IMR-90 (cell line): ENCODE data around the gene FARP1. TPM values are rescaled to one million over a fixed set of nuclear protein-coding genes. Genes with fewer than 3 reads are reported as not detected.

Source experiments
- ATAC-seq: fragments of 200-7000 bp; cut with Tn5 transposase; 2 replicates; pipeline ENCODE4 v1.9.1; 2020; ENCODE audit warnings: low read depth, mild to moderate bottlenecking, moderate library complexity
- BruUV-seq: library from RNA; stranded (reverse); fragments of 400-500 nt; replicated peaks from 2 replicates; lab custom pipeline; 2021; lab: Mats Ljungman, UMichigan
- CTCF ChIA-PET: fragments of 300-600 bp; formaldehyde crosslinking; extraction: SDS; loops from one replicate; lab custom pipeline; 2021; ENCODE audit warnings: antibody characterized with exemption; lab: Yijun Ruan, JAX
- POLR2A ChIA-PET: fragments of 300-600 bp; sonication (Branson Sonifier 250); formaldehyde crosslinking; loops from one replicate; lab custom pipeline; 2022; ENCODE audit warnings: antibody characterized with exemption; ENCODE audit not compliant: unreplicated experiment; lab: Charles Lee
- DNase-seq: peaks from one replicate; pipeline ENCODE4 v3.0.0; 2013
- H2AFZ ChIP-seq: replicated peaks from 2 replicates; pipeline ENCODE3; 2013; ENCODE audit warnings: low read length, mild to moderate bottlenecking; ENCODE audit not compliant: poor library complexity
- H2AK5ac ChIP-seq: 2 replicates; pipeline ENCODE4 v1.6.1; 2013; ENCODE audit warnings: low read depth, low read length, inconsistent platforms
- H2AK9ac ChIP-seq: replicated peaks from 2 replicates; pipeline ENCODE3; 2013; ENCODE audit warnings: mild to moderate bottlenecking, low read depth, low read length, moderate library complexity; ENCODE audit not compliant: poor library complexity
- H2BK120ac ChIP-seq: 2 replicates; pipeline ENCODE4 v1.6.1; 2013; ENCODE audit warnings: low read depth, low read length, inconsistent platforms
- H2BK15ac ChIP-seq: 3 replicates; pipeline ENCODE4 v1.6.1; 2013; ENCODE audit warnings: low read depth, low read length, inconsistent platforms
- H2BK20ac ChIP-seq: 2 replicates; pipeline ENCODE4 v1.6.1; 2013; ENCODE audit warnings: low read depth, mild to moderate bottlenecking, inconsistent platforms, low read length, moderate library complexity
- H2BK5ac ChIP-seq: 2 replicates; pipeline ENCODE4 v1.6.1; 2013; ENCODE audit warnings: mild to moderate bottlenecking, low read depth, low read length, inconsistent platforms; ENCODE audit not compliant: poor library complexity, severe bottlenecking
- H3K14ac ChIP-seq: replicated peaks from 2 replicates; pipeline ENCODE4 v1.6.1; 2013; ENCODE audit warnings: low read depth, low read length, inconsistent platforms
- H3K18ac ChIP-seq: 2 replicates; pipeline ENCODE4 v1.6.1; 2013; ENCODE audit warnings: low read depth, low read length, control low read depth
- H3K23ac ChIP-seq: 2 replicates; pipeline ENCODE4 v1.6.1; 2013; ENCODE audit warnings: low read depth, low read length, inconsistent platforms
- H3K27ac ChIP-seq: 2 replicates; pipeline ENCODE4 v1.5.1; 2013; ENCODE audit warnings: mild to moderate bottlenecking, control low read depth, low read length; ENCODE audit not compliant: insufficient read depth
- H3K27me3 ChIP-seq: 2 replicates; pipeline ENCODE4 v1.6.1; 2013; ENCODE audit warnings: low read length; ENCODE audit not compliant: control insufficient read depth, insufficient read depth
- H3K36me3 ChIP-seq: 2 replicates; pipeline ENCODE4 v1.6.1; 2013; ENCODE audit warnings: low read length, mixed read lengths; ENCODE audit not compliant: control insufficient read depth, insufficient read depth
- H3K4ac ChIP-seq: 2 replicates; pipeline ENCODE4 v1.6.1; 2013; ENCODE audit warnings: low read depth, low read length, inconsistent platforms
- H3K4me1 ChIP-seq: 2 replicates; pipeline ENCODE4 v1.6.1; 2013; ENCODE audit warnings: low read length, mixed read lengths; ENCODE audit not compliant: control insufficient read depth, insufficient read depth
- H3K4me2 ChIP-seq: 2 replicates; pipeline ENCODE4 v1.6.1; 2013; ENCODE audit warnings: low read depth, mild to moderate bottlenecking, control low read depth, low read length, moderate library complexity
- H3K4me3 ChIP-seq: 2 replicates; pipeline ENCODE4 v1.5.1; 2013; ENCODE audit warnings: low read depth, mild to moderate bottlenecking, control low read depth, low read length, moderate library complexity; ENCODE audit not compliant: insufficient read depth
- H3K56ac ChIP-seq: 2 replicates; pipeline ENCODE4 v1.6.1; 2013; ENCODE audit warnings: low read length, inconsistent platforms; ENCODE audit not compliant: insufficient read depth; ENCODE audit errors: extremely low read depth
- H3K79me1 ChIP-seq, 2 experiments: 2 replicates each; pipeline ENCODE4 v1.6.1; 2013; ENCODE audit warnings: low read length in 2 of 2, inconsistent platforms in 1 of 2, low read depth in 1 of 2
- H3K9ac ChIP-seq: 2 replicates; pipeline ENCODE4 v1.6.1; 2013; ENCODE audit warnings: low read depth, low read length, control low read depth
- H3K9me1 ChIP-seq: 2 replicates; pipeline ENCODE4 v1.6.1; 2013; ENCODE audit warnings: low read length, inconsistent platforms; ENCODE audit not compliant: insufficient read depth
- H3K9me3 ChIP-seq: 2 replicates; pipeline ENCODE4 v1.6.1; 2013; ENCODE audit warnings: low read length; ENCODE audit not compliant: control insufficient read depth, insufficient read depth
- H4K20me1 ChIP-seq: 2 replicates; pipeline ENCODE4 v1.6.1; 2013; ENCODE audit warnings: low read length, inconsistent platforms; ENCODE audit not compliant: insufficient read depth
- H4K5ac ChIP-seq: 2 replicates; pipeline ENCODE4 v1.6.1; 2013; ENCODE audit warnings: mild to moderate bottlenecking, low read depth, low read length, control low read depth
- H4K8ac ChIP-seq, 2 experiments: 2 replicates each; pipeline ENCODE4 v1.6.1; 2013; ENCODE audit warnings: low read depth in 2 of 2, low read length in 2 of 2, control low read depth in 1 of 2, inconsistent platforms in 1 of 2
- H4K91ac ChIP-seq: 2 replicates; pipeline ENCODE4 v1.6.1; 2013; ENCODE audit warnings: low read depth, low read length, inconsistent platforms; ENCODE audit not compliant: insufficient read depth
- BHLHE40 ChIP-seq: fragments of 150-350 bp; IDR thresholded peaks from 2 replicates; pipeline ENCODE4 v1.6.1; 2016; ENCODE audit warnings: mild to moderate bottlenecking, low read depth, low read length
- CEBPB ChIP-seq: IDR thresholded peaks from 2 replicates; pipeline ENCODE4 v1.6.1; 2012; ENCODE audit warnings: low read depth, low read length, improper control_type of control experiment
- CHD1 ChIP-seq: IDR thresholded peaks from 2 replicates; pipeline ENCODE4 v1.6.1; 2012; ENCODE audit warnings: low read depth, low read length, improper control_type of control experiment
- CTCF ChIP-seq: conservative IDR thresholded peaks from 2 replicates; pipeline ENCODE4 v1.5.1; 2012; ENCODE audit warnings: mild to moderate bottlenecking, low read depth, low read length, improper control_type of control experiment
- ELK1 ChIP-seq: fragments of 150-350 bp; IDR thresholded peaks from 2 replicates; pipeline ENCODE4 v1.6.1; 2016; ENCODE audit warnings: low read depth, mild to moderate bottlenecking, low read length, moderate library complexity, borderline replicate concordance
- MAFK ChIP-seq: IDR thresholded peaks from 2 replicates; pipeline ENCODE4 v1.6.1; 2012; ENCODE audit warnings: low read depth, low read length, improper control_type of control experiment
- MXI1 ChIP-seq: IDR thresholded peaks from 2 replicates; pipeline ENCODE4 v1.6.1; 2012; ENCODE audit warnings: low read depth, mild to moderate bottlenecking, low read length, moderate library complexity, borderline replicate concordance
- NFE2L2 ChIP-seq: fragments of 150-350 bp; IDR thresholded peaks from 2 replicates; pipeline ENCODE4 v1.6.1; 2016; ENCODE audit warnings: low read depth, mild to moderate bottlenecking, low read length
- POLR2A ChIP-seq: IDR thresholded peaks from 2 replicates; pipeline ENCODE4 v1.6.1; 2012; ENCODE audit warnings: mild to moderate bottlenecking, low read depth, low read length
- RAD21 ChIP-seq: IDR thresholded peaks from 2 replicates; pipeline ENCODE4 v1.6.1; 2012; ENCODE audit warnings: low read length, improper control_type of control experiment
- RCOR1 ChIP-seq: IDR thresholded peaks from 2 replicates; pipeline ENCODE4 v1.6.1; 2012; ENCODE audit warnings: mild to moderate bottlenecking, low read length, improper control_type of control experiment; ENCODE audit not compliant: insufficient replicate concordance
- RFX5 ChIP-seq: IDR thresholded peaks from 2 replicates; pipeline ENCODE4 v1.8.0; 2012; ENCODE audit warnings: low read depth, mild to moderate bottlenecking, low read length, moderate library complexity
- SMC3 ChIP-seq: fragments of 150-350 bp; IDR thresholded peaks from 2 replicates; pipeline ENCODE4 v1.6.1; 2016; ENCODE audit warnings: low read depth, mild to moderate bottlenecking, antibody characterized with exemption, low read length, moderate library complexity
- WGBS, 2 experiments: methylation state at CpG; one replicate each; pipeline versions ENCODE4 v1.1.5 to v1.1.7; 2013; ENCODE audit warnings: missing lambda C conversion rate in 2 of 2; ENCODE audit not compliant: insufficient read length in 1 of 2; ENCODE audit errors: extremely low coverage in 2 of 2; 5-methylcytosine and 5-hydroxymethylcytosine counted together
- dilution Hi-C: fragments of 300-500 bp; cut with HindIII; formaldehyde crosslinking; loops from one replicate; pipeline ENCODE4 v1.14.3; 2018; ENCODE audit warnings: low sequenced_read_pairs; ENCODE audit not compliant: unreplicated experiment
- in situ Hi-C: fragments of 300-500 bp; cut with MboI; formaldehyde crosslinking; loops from 3 replicates; pipeline ENCODE4 v1.14.3; 2019; ENCODE audit warnings: low sequenced_read_pairs, inconsistent platforms, mixed read lengths
- intact Hi-C: fragments of 100-400 bp; cut with micrococcal nuclease; formaldehyde crosslinking; loops from 2 replicates; pipeline ENCODE4 v1.10.0; 2022
- polyA plus RNA-seq, 3 experiments: library from polyadenylated mRNA; depleted of rRNA; stranded (reverse); fragments of >200 nt; gene quantifications; 2 replicates each; pipeline ENCODE4 v1.2.3, GENCODE V29; 2012; ENCODE audit warnings: low replicate concordance in 1 of 3
- total RNA-seq: library from RNA; depleted of rRNA; stranded (reverse); fragments of >200 nt; gene quantifications from 2 replicates; pipeline ENCODE4 v1.2.3, GENCODE V29; 2012

The FARP1 gene
- total and polyA plus RNA-seq, 2 of the 4 experiments (the other 2 are of a cell fraction): 39.6 to 57.0 TPM

GRCh38 chr13:98203646-98204326 is 60.9 kb downstream of the FARP1 start:
- Histone ChIP-seq H2BK5ac (peak overlapping the region; percentile 70), H2BK20ac (peak overlapping the region; percentile 85), H3K9me3 (peaks cover 8% of the 10 kb centered on the region), H2BK15ac (peak overlapping the region; percentile 77; the same call in 1 of the 3 replicates), H3K4me1 (peaks cover 42% of the 10 kb centered on the region), H3K56ac (peak overlapping the region; percentile 39; the same call in 1 of the 2 replicates), H3K4ac (peak overlapping the region; percentile 85), H2AK9ac (no peak overlapping the region), H3K9ac (no peak overlapping the region), H3K4me2 (0 out of 2 replicates have a peak overlapping the region, but pooled peaks have one; percentile 5), H3K9me1 (peaks cover 32% of the 10 kb centered on the region), H3K36me3 (peaks cover 6% of the 10 kb centered on the region), H3K18ac (peak overlapping the region; percentile 94), H3K4me3 (no peak overlapping the region), H2BK120ac (peak overlapping the region; percentile 78), H4K5ac (peak overlapping the region; percentile 92), H2AK5ac (peak overlapping the region; percentile 79), H2AFZ (no peak overlapping the region), H3K14ac (peak overlapping the region; percentile 80), H3K23ac (peak overlapping the region; percentile 70), H3K27ac (peak overlapping the region; percentile 96), H4K8ac (peak overlapping the region; percentile 41 to 67; a peak in 3 of 4 replicates), H3K79me1 (peaks cover 49 to 83% of the 10 kb centered on the region in 2 experiments), H4K91ac (peak overlapping the region; percentile 88), H3K27me3 (no peaks in the 10 kb centered on the region), H4K20me1 (peaks cover 24% of the 10 kb centered on the region; the same call in 1 of the 2 replicates)
- BruUV-seq: no TSS peak
- TF ChIP-seq RCOR1 (no peak), MAFK (no peak), CTCF (no peak), MXI1 (no peak), BHLHE40 (no peak), SMC3 (no peak), POLR2A (no peak), CEBPB (no peak), NFE2L2 (no peak), RFX5 (no peak), ELK1 (no peak), CHD1 (no peak), RAD21 (no peak)
- in situ Hi-C loops (no loop called here), intact Hi-C loops (loop anchor here (10.0 kb wide), 1 partner anchor 349 kb away; no protein-coding TSS in a partner anchor), dilution Hi-C loops (no loop called here)
- WGBS, 2 experiments: no CpG with 5 or more reads among the region's 8 CpGs
- POLR2A ChIA-PET: no interaction called here
- CTCF ChIA-PET: no interaction called here
- ATAC-seq (no peak), DNase-seq (no peak)
